Fibroblast of lung (primary cell): ENCODE measurements around the gene GRAMD4. TPM values are rescaled to one million over a fixed set of nuclear protein-coding genes. Genes with fewer than 3 reads are reported as not detected.

Experiments used
- DNase-seq, 2 donors: peaks; one replicate each; pipeline versions ENCODE4 v3.0.0 to v3.0.0-alpha.2; 2010; ENCODE audit warnings: low read depth in 2 of 2
- H2AFZ ChIP-seq: 2 replicates; pipeline ENCODE4 v1.5.1; 2012; ENCODE audit warnings: low read length, control low read depth, inconsistent platforms
- H3K27ac ChIP-seq: 2 replicates; pipeline ENCODE4 v1.5.1; 2011; ENCODE audit warnings: low read length, control low read depth; ENCODE audit not compliant: insufficient read depth
- H3K27me3 ChIP-seq: 2 replicates; pipeline ENCODE4 v1.5.1; 2011; ENCODE audit warnings: mild to moderate bottlenecking, low read length; ENCODE audit not compliant: control insufficient read depth, insufficient read depth
- H3K36me3 ChIP-seq: 2 replicates; pipeline ENCODE4 v1.5.1; 2011; ENCODE audit warnings: low read length; ENCODE audit not compliant: control insufficient read depth, insufficient read depth
- H3K4me1 ChIP-seq: 2 replicates; pipeline ENCODE4 v1.5.1; 2011; ENCODE audit warnings: low read length; ENCODE audit not compliant: control insufficient read depth, insufficient read depth; ENCODE audit errors: extremely low read depth
- H3K4me2 ChIP-seq: 2 replicates; pipeline ENCODE4 v1.5.1; 2011; ENCODE audit warnings: low read length, control low read depth; ENCODE audit not compliant: insufficient read depth; ENCODE audit errors: extremely low read depth
- H3K4me3 ChIP-seq, 4 experiments: fragments of 200-600 bp in 1 of 4; sonication (generic) in 1 of 4; replicated peaks in 1 of 4; 2 replicates each; pipeline ENCODE4 v1.5.1; 2011 to 2016; ENCODE audit warnings: low read length in 4 of 4, low read depth in 3 of 4, mild to moderate bottlenecking in 3 of 4, control low read depth in 2 of 4, inconsistent platforms in 1 of 4, mixed read lengths in 1 of 4; ENCODE audit not compliant: insufficient read depth in 1 of 4; ENCODE audit errors: control extremely low read depth in 1 of 4
- H3K79me2 ChIP-seq: 2 replicates; pipeline ENCODE4 v1.5.1; 2012; ENCODE audit warnings: mild to moderate bottlenecking, low read length, inconsistent platforms; ENCODE audit not compliant: control insufficient read depth, insufficient read depth
- H3K9ac ChIP-seq: 2 replicates; pipeline ENCODE4 v1.5.1; 2011; ENCODE audit warnings: mild to moderate bottlenecking, low read length, control low read depth; ENCODE audit not compliant: insufficient read depth
- H3K9me3 ChIP-seq: 2 replicates; pipeline ENCODE4 v1.5.1; 2012; ENCODE audit warnings: low read depth, low read length; ENCODE audit not compliant: control insufficient read depth, insufficient read depth
- H4K20me1 ChIP-seq: 2 replicates; pipeline ENCODE4 v1.5.1; 2011; ENCODE audit warnings: low read length; ENCODE audit not compliant: control insufficient read depth, insufficient read depth; ENCODE audit errors: extremely low read depth
- CTCF ChIP-seq, 2 donors: IDR thresholded peaks in 1 of 2; conservative IDR thresholded peaks in 1 of 2; 1 replicate in 1 of 2; 2 replicates in 1 of 2; pipeline ENCODE4 v1.5.1; 2011 to 2012; ENCODE audit warnings: low read length in 2 of 2, control low read depth in 1 of 2, inconsistent platforms in 1 of 2, low read depth in 1 of 2, mild to moderate bottlenecking in 1 of 2
- EZH2 ChIP-seq: IDR thresholded peaks from 2 replicates; pipeline ENCODE4 v1.5.1; 2012; ENCODE audit warnings: low read length, control low read depth, mild to moderate bottlenecking; ENCODE audit errors: missing control alignments
- polyA plus RNA-seq, 2 donors: library from polyadenylated mRNA; depleted of rRNA in 1 of 2; stranded (reverse) in 1 of 2; unstranded in 1 of 2; fragments of >200 nt; gene quantifications; 2 replicates each; pipeline ENCODE4 v1.2.1, GENCODE V29; 2011 to 2012; ENCODE audit warnings: missing spikeins in 1 of 2
- total RNA-seq: library from RNA; depleted of rRNA; stranded (reverse); fragments of >200 nt; gene quantifications from 2 replicates; pipeline ENCODE4 v1.2.1, GENCODE V29; 2014

GRAMD4 gene
- total and polyA plus RNA-seq, 2 donors (not counting 1 experiment from before 2014, with no cell fraction given): 7.5 to 37.3 TPM

GRCh38 chr22:46654426-46654825 lies 34.2 kb downstream of the GRAMD4 start:
- no peak for TF ChIP-seq EZH2
- TF ChIP-seq CTCF (conservative IDR thresholded peaks at IDR 0.05 in 1 of 2, IDR thresholded peaks at IDR 0.05 in 1 of 2; ENCODE audit: low read depth in 1 of 2, low read length in 2 of 2): no peak
- H3K27me3 ChIP-seq: no peaks in the 10 kb centered on the region
- H3K36me3 ChIP-seq: no peaks in the 10 kb centered on the region
- H3K9ac ChIP-seq: no peak overlapping the region
- H2AFZ ChIP-seq: no peak overlapping the region
- no peaks in the 10 kb centered on the region for H4K20me1 ChIP-seq
- H3K27ac ChIP-seq: no peak overlapping the region
- H3K79me2 ChIP-seq: no peaks in the 10 kb centered on the region
- H3K4me2 ChIP-seq: no peak overlapping the region
- H3K4me1 ChIP-seq: peaks cover 4% of the 10 kb centered on the region
- no peak overlapping the region for H3K4me3 ChIP-seq
- no peaks in the 10 kb centered on the region for H3K9me3 ChIP-seq
- no peak for DNase-seq

GRCh38 chr22:46654927-46655595 lies 34.9 kb downstream of the GRAMD4 start:
- no peaks in the 10 kb centered on the region for H3K36me3 ChIP-seq
- no peaks in the 10 kb centered on the region for H3K4me1 ChIP-seq
- H3K9ac ChIP-seq: no peak overlapping the region
- H2AFZ ChIP-seq: no peak overlapping the region
- H3K79me2 ChIP-seq: no peaks in the 10 kb centered on the region
- H3K27me3 ChIP-seq: no peaks in the 10 kb centered on the region
- no peak for DNase-seq
- no peak overlapping the region for H3K4me3 ChIP-seq
- no peaks in the 10 kb centered on the region for H4K20me1 ChIP-seq
- H3K4me2 ChIP-seq: no peak overlapping the region
- TF ChIP-seq CTCF (conservative IDR thresholded peaks at IDR 0.05 in 1 of 2, IDR thresholded peaks at IDR 0.05 in 1 of 2; ENCODE audit: low read depth in 1 of 2, low read length in 2 of 2) (no peak), EZH2 (no peak)
- no peaks in the 10 kb centered on the region for H3K9me3 ChIP-seq
- no peak overlapping the region for H3K27ac ChIP-seq

GRCh38 chr22:46655861-46656608 lies 35.8 kb downstream of the GRAMD4 start:
- no peak overlapping the region for H2AFZ ChIP-seq
- H3K4me2 ChIP-seq: no peak overlapping the region
- no peak overlapping the region for H3K4me3 ChIP-seq
- H3K4me1 ChIP-seq: no peaks in the 10 kb centered on the region
- H3K27ac ChIP-seq: no peak overlapping the region
- H3K79me2 ChIP-seq: no peaks in the 10 kb centered on the region
- no peaks in the 10 kb centered on the region for H3K9me3 ChIP-seq
- no peak for DNase-seq
- H3K9ac ChIP-seq: no peak overlapping the region
- H3K36me3 ChIP-seq: no peaks in the 10 kb centered on the region
- no peaks in the 10 kb centered on the region for H4K20me1 ChIP-seq
- TF ChIP-seq EZH2 (no peak), CTCF (conservative IDR thresholded peaks at IDR 0.05 in 1 of 2, IDR thresholded peaks at IDR 0.05 in 1 of 2; ENCODE audit: low read depth in 1 of 2, low read length in 2 of 2) (no peak)
- H3K27me3 ChIP-seq: no peaks in the 10 kb centered on the region
